ENCODE data around the gene BICD2.

GRCh38 chr9:92781899-92782298 lies 17.3 kb upstream of the BICD2 start:
- TF ChIP-seq CTCF (IDR thresholded peaks at IDR 0.05; ENCODE audit: poor library complexity, severe bottlenecking), result no peak
- no peak for TF ChIP-seq EZH2 (IDR thresholded peaks at IDR 0.05; ENCODE audit: borderline replicate concordance, insufficient read depth, low read length, poor library complexity, severe bottlenecking)
- TF ChIP-seq POLR2AphosphoS5 (IDR thresholded peaks at IDR 0.05), result no peak

Data from neural cell (in vitro differentiated cells).